DOHH2 (cell line): ENCODE measurements around the gene GABRE.

ENCODE experiments used
- CTCF ChIP-seq: fragments of 200-600 bp; sonication (generic); IDR thresholded peaks from one replicate; pipeline ENCODE4 v1.5.1; 2014; ENCODE audit warnings: antibody characterized with exemption, mild to moderate bottlenecking, low read depth, low read length; ENCODE audit not compliant: poor library complexity, severe bottlenecking
- EZH2phosphoT487 ChIP-seq: fragments of 200-600 bp; sonication (generic); IDR thresholded peaks from 2 replicates; pipeline ENCODE4 v1.6.1; 2017; ENCODE audit warnings: borderline replicate concordance, mild to moderate bottlenecking, antibody characterized with exemption, low read length, moderate library complexity, mixed read lengths

GRCh38 chrX:151920101-151920500 lies 54.4 kb downstream of the GABRE start:
- TF ChIP-seq CTCF (no peak), EZH2phosphoT487 (no peak)
